ENCODE measurements around the gene TMC2.
"Not testable (repeated sequence)": the region's sequence is repeated elsewhere in the genome, so short reads cannot be mapped to it uniquely, and the experiment has no call there.

TMC2 gene

GRCh38 chr20:2663887-2664719 is 127.7 kb downstream of the TMC2 start, which contains the start of gene IDH3B:
IDH3B (minus strand) TSS chr20:2664216; CDS start chr20:2664188, 28 bp downstream.
- peak; percentile 92 for DNase-seq

- DNase-seq = no peak
Measured at GRCh38 chr20:2671977-2672376, 135.6 kb downstream of the TMC2 start.

DNA sequence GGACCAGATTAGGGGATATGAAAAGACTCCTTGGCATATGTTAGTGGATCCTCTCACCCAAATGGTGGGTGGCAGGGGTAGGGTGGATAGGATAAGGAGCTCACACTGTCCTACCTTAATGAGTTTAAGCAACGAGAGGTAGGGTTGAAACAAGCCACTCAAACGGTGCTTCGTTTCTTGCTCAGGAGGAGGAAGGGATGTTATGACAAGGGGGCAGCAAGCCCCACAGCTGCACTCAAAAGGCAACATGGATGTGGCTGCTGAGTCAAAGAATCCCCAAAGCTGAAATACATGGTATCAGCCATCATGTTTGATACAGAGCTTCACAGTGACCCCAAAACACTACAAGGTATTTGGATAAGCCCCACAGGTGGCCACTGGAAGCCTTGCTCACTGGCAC is 136.1 kb downstream of the TMC2 start:
- DNase-seq = no peak

DNA sequence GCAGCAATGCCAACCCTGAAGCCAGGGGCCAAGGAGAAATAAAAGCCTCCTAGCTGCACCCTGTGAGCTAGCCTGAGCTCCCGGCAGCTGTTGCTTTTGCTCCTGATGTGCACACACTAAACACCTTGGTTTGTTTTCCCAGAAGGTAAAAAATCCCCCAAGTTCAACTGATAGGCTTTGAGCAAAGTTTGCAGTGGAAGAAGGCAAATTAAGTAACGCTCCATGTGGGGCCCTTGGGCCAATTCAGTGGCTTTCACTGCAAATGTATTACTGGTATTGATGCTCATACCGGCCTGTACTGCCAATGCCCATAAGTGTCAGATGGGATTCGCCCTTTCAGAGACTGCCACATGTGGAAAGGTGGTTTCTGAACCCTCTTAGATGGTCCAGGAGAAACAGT is 137.1 kb downstream of the TMC2 start:
- DNase-seq = no peak

DNA sequence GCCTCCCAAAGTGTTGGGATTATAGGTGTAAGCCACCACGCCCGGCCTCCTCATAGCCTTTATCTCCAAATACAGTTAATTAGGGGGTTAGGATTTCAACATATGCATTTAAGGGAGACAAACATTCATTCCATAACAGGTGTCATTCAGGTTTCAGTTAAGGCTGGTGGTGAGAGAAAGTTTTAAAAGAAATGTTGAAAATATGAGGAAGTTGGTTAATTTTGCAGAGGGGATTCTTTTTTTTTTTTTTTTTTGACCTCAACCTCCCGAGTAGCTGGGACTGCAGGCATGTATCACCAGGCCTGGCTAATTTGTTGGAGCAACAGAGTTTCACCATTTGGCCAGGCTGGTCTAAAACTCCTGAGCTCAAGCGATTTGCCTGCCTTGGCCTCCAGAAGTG is 143.7 kb downstream of the TMC2 start:
- no peak for DNase-seq

GRCh38 chr20:2682040-2682439 is 145.7 kb downstream of the TMC2 start:
- not testable (repeated sequence) for DNase-seq

GRCh38 chr20:2684817-2685216 is 148.4 kb downstream of the TMC2 start:
- not testable (repeated sequence) for DNase-seq

DNA sequence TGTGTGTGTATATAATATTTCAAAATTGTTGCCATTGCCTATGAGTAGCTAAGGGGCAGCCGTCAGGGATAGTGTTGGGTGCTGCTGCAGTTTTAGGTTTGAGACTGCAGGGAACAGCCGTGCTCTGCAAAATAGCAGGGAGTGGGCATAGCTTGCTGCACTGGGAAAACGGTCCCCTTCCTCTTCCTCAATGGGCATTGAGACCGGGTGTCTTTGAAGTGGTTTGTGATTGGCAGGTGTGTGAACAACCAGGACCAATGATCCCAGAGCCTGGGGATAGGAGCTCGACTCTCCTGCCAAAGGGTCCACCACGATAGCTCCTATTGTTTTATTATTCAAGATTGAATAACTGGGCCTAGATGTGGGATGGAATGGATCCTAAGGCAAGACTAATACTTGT is 151.1 kb downstream of the TMC2 start:
- DNase-seq = no peak

- DNase-seq = peak; percentile 49
Measured at GRCh38 chr20:2688041-2688591, 151.7 kb downstream of the TMC2 start.

DNA sequence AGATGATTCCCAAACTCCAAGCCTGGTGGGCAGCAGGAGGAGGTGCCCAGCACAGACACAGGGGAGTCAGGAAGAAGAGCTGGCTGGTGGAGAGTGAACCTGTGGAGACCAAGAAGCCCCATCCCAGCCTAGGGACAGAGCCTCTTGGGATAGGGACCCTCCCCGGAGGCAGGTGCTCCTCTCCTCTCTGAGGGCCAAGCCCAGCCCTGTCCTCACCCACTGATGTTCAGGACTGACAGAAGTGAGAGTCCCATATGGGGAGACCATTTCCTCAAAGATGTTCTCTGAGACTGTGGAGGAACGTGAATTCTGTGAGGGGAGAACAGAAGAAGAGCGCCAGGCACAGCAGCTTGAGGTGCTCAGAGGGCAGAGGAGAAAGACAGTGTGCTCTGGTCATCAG is 153.8 kb downstream of the TMC2 start:
- no peak for DNase-seq

- DNase-seq = no peak
Measured at GRCh38 chr20:2690718-2691117, 154.3 kb downstream of the TMC2 start.

GRCh38 chr20:2691127-2691526 is 154.8 kb downstream of the TMC2 start:
- DNase-seq = no peak

Data from NCI-H1092 treated with DMSO at 0.1 percent for 48 hours (cell line).